Type B pancreatic cell (in vitro differentiated cells): Measurements from ENCODE around the gene LCE3D. TPM values are rescaled to one million over a fixed set of nuclear protein-coding genes. Genes with fewer than 3 reads are reported as not detected.

Experiments
- DNase-seq: peaks from one replicate; pipeline ENCODE4 v3.0.0; 2021; ENCODE audit warnings: mixed read lengths; ENCODE audit not compliant: unreplicated experiment; ENCODE audit errors: extremely low spot score
- H3K27ac Mint-ChIP-seq: 2 replicates; pipeline ENCODE4 v1.8.0; 2021; ENCODE audit warnings: mild to moderate bottlenecking, mixed read lengths
- H3K27me3 Mint-ChIP-seq: 2 replicates; pipeline ENCODE4 v1.8.0; 2021; ENCODE audit warnings: mixed read lengths
- H3K36me3 Mint-ChIP-seq: 2 replicates; pipeline ENCODE4 v1.8.0; 2021; ENCODE audit warnings: mixed read lengths
- H3K4me1 Mint-ChIP-seq: one replicate; pipeline ENCODE4 v1.8.0; 2021; ENCODE audit warnings: mixed read lengths; ENCODE audit not compliant: unreplicated experiment
- H3K4me3 Mint-ChIP-seq: 2 replicates; pipeline ENCODE4 v1.8.0; 2021; ENCODE audit warnings: mild to moderate bottlenecking, mixed read lengths
- H3K9me3 Mint-ChIP-seq: 2 replicates; pipeline ENCODE4 v1.8.0; 2021; ENCODE audit warnings: mixed read lengths
- CTCF ChIP-seq: fragments of 200-600 bp; sonication (generic); conservative IDR thresholded peaks from 2 replicates; pipeline ENCODE4 v1.5.0; 2021; ENCODE audit warnings: antibody characterized with exemption, mild to moderate bottlenecking
- total RNA-seq: library from RNA; stranded (reverse); gene quantifications from 2 replicates; pipeline ENCODE4 v1.2.1, GENCODE V29; 2021; ENCODE audit warnings: low replicate concordance

Gene LCE3D
- total RNA-seq, 1 donor from 2014 or later = not detected

- Mint-ChIP-seq H3K27me3 (no peaks in the 10 kb centered on the region), H3K9me3 (peaks cover 7% of the 10 kb centered on the region)
These were observed 36.5 kb downstream of the LCE3D start for GRCh38 chr1:152543820-152544219.

GRCh38 chr1:152539901-152540300 lies 40.4 kb downstream of the LCE3D start:
- H3K4me1 Mint-ChIP-seq = no peaks in the 10 kb centered on the region
- no peaks in the 10 kb centered on the region for H3K27me3 Mint-ChIP-seq
- no peak overlapping the region for H3K4me3 Mint-ChIP-seq
- H3K27ac Mint-ChIP-seq = no peak overlapping the region
- no peak for TF ChIP-seq CTCF
- H3K36me3 Mint-ChIP-seq = no peaks in the 10 kb centered on the region
- DNase-seq = no peak
- H3K9me3 Mint-ChIP-seq = peaks cover 7% of the 10 kb centered on the region

More at GRCh38 chr1:152543820-152544219, 36.5 kb downstream of the LCE3D start:
- H3K4me1 Mint-ChIP-seq = no peaks in the 10 kb centered on the region
- no peak overlapping the region for H3K27ac Mint-ChIP-seq
- H3K4me3 Mint-ChIP-seq = no peak overlapping the region
- DNase-seq = no peak
- no peaks in the 10 kb centered on the region for H3K36me3 Mint-ChIP-seq
- TF ChIP-seq CTCF = no peak

- Mint-ChIP-seq H3K27me3 (no peaks in the 10 kb centered on the region), H3K4me1 (no peaks in the 10 kb centered on the region), H3K27ac (no peak overlapping the region), H3K4me3 (no peak overlapping the region), H3K9me3 (no peaks in the 10 kb centered on the region), H3K36me3 (no peaks in the 10 kb centered on the region)
- TF ChIP-seq CTCF = no peak
- DNase-seq = no peak
These were observed 42.8 kb downstream of the LCE3D start for GRCh38 chr1:152537496-152537895.

GRCh38 chr1:152535774-152536173 lies 44.5 kb downstream of the LCE3D start:
- no peaks in the 10 kb centered on the region for H3K4me1 Mint-ChIP-seq

GRCh38 chr1:152533327-152533938 lies 46.9 kb downstream of the LCE3D start:
- DNase-seq = no peak
- Mint-ChIP-seq H3K4me1 (no peaks in the 10 kb centered on the region), H3K36me3 (no peaks in the 10 kb centered on the region)

More at GRCh38 chr1:152535774-152536173, 44.5 kb downstream of the LCE3D start:
- no peak for DNase-seq
- H3K27ac Mint-ChIP-seq = no peak overlapping the region
- no peaks in the 10 kb centered on the region for H3K36me3 Mint-ChIP-seq
- no peak for TF ChIP-seq CTCF
- H3K27me3 Mint-ChIP-seq = no peaks in the 10 kb centered on the region
- peaks cover 4% of the 10 kb centered on the region for H3K9me3 Mint-ChIP-seq
- no peak overlapping the region for H3K4me3 Mint-ChIP-seq

More at GRCh38 chr1:152533327-152533938, 46.9 kb downstream of the LCE3D start:
- TF ChIP-seq CTCF = peak; percentile 38
- Mint-ChIP-seq H3K4me3 (no peak overlapping the region), H3K27ac (no peak overlapping the region), H3K27me3 (no peaks in the 10 kb centered on the region), H3K9me3 (peaks cover 4% of the 10 kb centered on the region)

Other genes with a start within 250 kb of the LCE3D start
- gene FLG2, start 220.5 kb downstream of the LCE3D start, total RNA-seq = not detected in 2 replicates
- not detected in 2 replicates for gene CRNN, start 166.3 kb downstream of the LCE3D start, total RNA-seq
- not detected in 2 replicates for gene LCE5A, start 69.7 kb downstream of the LCE3D start, total RNA-seq
- gene CRCT1, start 66.0 kb downstream of the LCE3D start, total RNA-seq = not detected in 2 replicates
- not detected in 2 replicates for gene LCE3E, start 13.7 kb downstream of the LCE3D start, total RNA-seq
- not detected in 2 replicates for gene LCE3C, start 19.7 kb upstream of the LCE3D start, total RNA-seq
- not detected in 2 replicates for gene LCE3B, start 33.3 kb upstream of the LCE3D start, total RNA-seq
- gene LCE3A, start 42.6 kb upstream of the LCE3D start, total RNA-seq = not detected in 2 replicates
- not detected in 2 replicates for gene LCE2D, start 82.9 kb upstream of the LCE3D start, total RNA-seq
- not detected in 2 replicates for gene LCE2C, start 94.8 kb upstream of the LCE3D start, total RNA-seq
- gene LCE2B, start 105.6 kb upstream of the LCE3D start, total RNA-seq = not detected in 2 replicates
- gene LCE2A, start 117.8 kb upstream of the LCE3D start, total RNA-seq = not detected in 2 replicates
- not detected in 2 replicates for gene LCE4A, start 127.6 kb upstream of the LCE3D start, total RNA-seq
- not detected in 2 replicates for gene KPRP, start 177.5 kb upstream of the LCE3D start, total RNA-seq
- not detected in 2 replicates for gene LCE1F, start 194.6 kb upstream of the LCE3D start, total RNA-seq
- not detected in 2 replicates for gene LCE1E, start 205.7 kb upstream of the LCE3D start, total RNA-seq
- gene LCE1D, start 216.2 kb upstream of the LCE3D start, total RNA-seq = not detected in 2 replicates
- not detected in 2 replicates for gene LCE1C, start 226.1 kb upstream of the LCE3D start, total RNA-seq
- gene LCE1B, start 231.5 kb upstream of the LCE3D start, total RNA-seq = not detected in 2 replicates
- gene LCE1A, start 247.0 kb upstream of the LCE3D start, total RNA-seq = not detected in 2 replicates